RWPE1 (cell line): Measurements from ENCODE around the gene NIP7.
A peak's percentile ranks its signal among the peaks of the same experiment; 100 is the strongest.

ENCODE experiments used
- CTCF ChIA-PET: fragments of 350-600 bp; sonication (Branson Sonifier 250); formaldehyde crosslinking; extraction: SDS; loops from one replicate; lab custom pipeline; 2021; lab: Yijun Ruan, JAX
- POLR2A ChIA-PET: fragments of 400-600 bp; formaldehyde crosslinking; extraction: SDS; loops from one replicate; lab custom pipeline; 2020; ENCODE audit warnings: antibody characterized with exemption; ENCODE audit not compliant: low non-redundant PET; lab: Yijun Ruan, JAX
- DNase-seq: peaks from one replicate; pipeline ENCODE4 v3.0.0; 2012; ENCODE audit warnings: low spot score
- H3K27ac ChIP-seq: fragments of 450-650 bp; 2 replicates; pipeline ENCODE4 v1.5.1; 2017
- CTCF ChIP-seq: fragments of 450-650 bp; conservative IDR thresholded peaks from 2 replicates; pipeline ENCODE4 v1.5.1; 2017; ENCODE audit warnings: low read depth, mild to moderate bottlenecking

NIP7 gene

GRCh38 chr16:69326172-69326873 is 13.2 kb upstream of the NIP7 start:
- TF ChIP-seq CTCF = no peak
- CTCF ChIA-PET = interaction anchor here (0.7 to 1.1 kb wide), 3 partner anchors 14 to 351 kb away, joined by 3 to 5 read pairs (median 4); no protein-coding TSS in a partner anchor
- POLR2A ChIA-PET = no interaction called here
- H3K27ac ChIP-seq = peak overlapping the region; percentile 56
- DNase-seq = no peak

- ChIA-PET POLR2A (no interaction called here), CTCF (interaction anchor here (1.1 kb wide), 1 partner anchor 13 kb away, joined by 5 read pairs; no protein-coding TSS in a partner anchor)
- no peak for DNase-seq
- peak overlapping the region; percentile 87 for H3K27ac ChIP-seq
- TF ChIP-seq CTCF = no peak
Measured at GRCh38 chr16:69327585-69328310, 11.8 kb upstream of the NIP7 start.

- H3K27ac ChIP-seq = peak overlapping the region; percentile 87
- POLR2A ChIA-PET = interaction anchor here (0.5 to 2.0 kb wide), 2 partner anchors 11 to 1984 kb away, joined by 6 to 11 read pairs; partner anchors contain the start of genes COG8 and NIP7
- peak; percentile 65 for DNase-seq
- CTCF ChIA-PET = interaction anchor here (0.6 kb wide), 2 partner anchors 427 to 1044 kb away, joined by 3 read pairs; no protein-coding TSS in a partner anchor
- no peak for TF ChIP-seq CTCF
Measured at GRCh38 chr16:69328854-69329316, 10.7 kb upstream of the NIP7 start.

- POLR2A ChIA-PET = interaction anchor here (0.5 to 2.0 kb wide), 2 partner anchors 10 to 1093 kb away, joined by 3 to 11 read pairs; partner anchors contain the start of genes COG8 and NIP7
- no peak for TF ChIP-seq CTCF
- CTCF ChIA-PET = interaction anchor here (0.6 to 0.7 kb wide), 3 partner anchors 9 to 1045 kb away, joined by 3 read pairs; no protein-coding TSS in a partner anchor
- no peak for DNase-seq
- H3K27ac ChIP-seq = peak overlapping the region; percentile 87
Measured at GRCh38 chr16:69329369-69330285, 9.9 kb upstream of the NIP7 start.

- peak; percentile 90 for DNase-seq
- H3K27ac ChIP-seq = peak within 1 kb of the TSS; percentile 87
- ChIA-PET POLR2A (interaction anchor here (0.5 to 2.0 kb wide), 4 partner anchors 9 to 1094 kb away, joined by 3 to 11 read pairs (median 4); partner anchors contain the start of genes COG8 and NIP7), CTCF (interaction anchor here (0.7 kb wide), 1 partner anchor 10 kb away, joined by 3 read pairs; no protein-coding TSS in a partner anchor)
- no peak for TF ChIP-seq CTCF
Measured at GRCh38 chr16:69330286-69331109, 9.1 kb upstream of the NIP7 start, which contains the start of gene PDF. Gene PDF (minus strand): TSS chr16:69330588. CDS start chr16:69330570, 18 bp downstream.
